Muscle of leg (tissue), 11 donors: ENCODE results near the gene ATRN. TPM values are rescaled to one million over a fixed set of nuclear protein-coding genes. Genes with fewer than 3 reads are reported as not detected.

Experiments used
- DNase-seq: peaks from one replicate; pipeline ENCODE4 v3.0.0; 2013
- H3K27ac ChIP-seq: one replicate; pipeline ENCODE4 v1.5.1; 2013; ENCODE audit warnings: mild to moderate bottlenecking, low read length, control low read depth
- H3K27me3 ChIP-seq: one replicate; pipeline ENCODE4 v1.6.1; 2013; ENCODE audit warnings: low read length; ENCODE audit not compliant: control insufficient read depth, insufficient read depth
- H3K36me3 ChIP-seq: one replicate; pipeline ENCODE4 v1.6.1; 2013; ENCODE audit warnings: low read length; ENCODE audit not compliant: control insufficient read depth, insufficient read depth
- H3K4me1 ChIP-seq: one replicate; pipeline ENCODE4 v1.6.1; 2013; ENCODE audit warnings: low read length; ENCODE audit not compliant: control insufficient read depth, insufficient read depth
- H3K4me3 ChIP-seq: one replicate; pipeline ENCODE4 v1.5.1; 2013; ENCODE audit warnings: low read length, control low read depth
- H3K9me3 ChIP-seq: replicated peaks from 2 replicates; pipeline ENCODE4 v1.6.1; 2013; ENCODE audit warnings: low read depth, low read length; ENCODE audit not compliant: control insufficient read depth
- WGBS: methylation state at CpG from one replicate; pipeline ENCODE4 v1.1.5; 2013; ENCODE audit warnings: missing lambda C conversion rate; ENCODE audit not compliant: insufficient coverage; 5-methylcytosine and 5-hydroxymethylcytosine counted together
- polyA plus RNA-seq, 8 donors: library from polyadenylated mRNA; unstranded; fragments of 120-200 nt; gene quantifications; one replicate each; pipeline versions ENCODE4 v1.2.1 to v1.2.3, GENCODE V29; 2013; ENCODE audit warnings: inconsistent platforms in 1 of 8, low replicate concordance in 1 of 8; ENCODE audit not compliant: insufficient read length in 8 of 8, insufficient read depth in 1 of 8
- total RNA-seq: library from RNA; stranded (reverse); fragments of 120-200 nt; gene quantifications from one replicate; pipeline ENCODE4 v1.2.4, GENCODE V29; 2013

The ATRN gene
- total and polyA plus RNA-seq, 9 donors = 19.6 to 32.1 (median 24.4) TPM

DNA sequence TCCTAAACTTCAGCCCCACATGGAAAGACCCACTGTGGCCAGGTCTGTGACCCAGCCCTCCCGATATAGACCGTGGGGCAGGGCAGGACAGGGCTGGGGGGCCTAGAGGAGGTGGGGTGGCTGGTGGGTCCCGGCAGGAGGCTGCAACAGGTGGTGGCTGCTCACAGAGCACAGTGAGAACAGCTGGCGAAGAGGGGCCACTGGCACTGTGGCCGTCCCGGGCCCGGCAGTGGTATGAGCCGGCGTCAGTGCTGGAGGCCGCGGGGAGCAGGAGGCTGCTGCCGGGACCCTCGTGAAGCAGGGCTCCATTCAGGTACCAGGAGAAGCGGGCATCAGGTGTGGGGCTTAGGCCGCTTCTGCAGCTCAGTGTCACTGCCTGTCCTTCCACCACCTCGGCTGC, 228.2 kb downstream of the ATRN start:
- Histone ChIP-seq H3K4me3 (no peak overlapping the region), H3K27ac (peak overlapping the region; percentile 91), H3K9me3 (no peaks in the 10 kb centered on the region), H3K27me3 (no peaks in the 10 kb centered on the region), H3K4me1 (peaks cover 41% of the 10 kb centered on the region), H3K36me3 (no peaks in the 10 kb centered on the region)
- peak; percentile 64 for DNase-seq
- 81% methylated on average over 14 of the region's 16 CpGs for WGBS

Other genes with a start within 250 kb of the ATRN start
- gene SLC4A11, start 231.8 kb upstream of the ATRN start, total RNA-seq = 0.35 TPM
- gene SLC4A11, start 231.8 kb upstream of the ATRN start, polyA plus RNA-seq = 1 to 10 TPM in 3 of 8 donors, under 1 TPM in 5; 0.52 to 1.7 (median 0.82) TPM
- gene DNAAF9, start 63.3 kb upstream of the ATRN start, total RNA-seq = 12.4 TPM
- 10 to 100 TPM; 13.0 to 16.6 (median 14.4) TPM for gene DNAAF9, start 63.3 kb upstream of the ATRN start, polyA plus RNA-seq
- not detected for gene GFRA4, start 192.4 kb downstream of the ATRN start, total RNA-seq
- not detected for gene GFRA4, start 192.4 kb downstream of the ATRN start, polyA plus RNA-seq
- 52.8 TPM for gene ADAM33, start 211.0 kb downstream of the ATRN start, total RNA-seq
- 10 to 100 TPM; 26.1 to 78.3 (median 52.8) TPM for gene ADAM33, start 211.0 kb downstream of the ATRN start, polyA plus RNA-seq
- 2.1 TPM for gene SIGLEC1, start 241.6 kb downstream of the ATRN start, total RNA-seq
- gene SIGLEC1, start 241.6 kb downstream of the ATRN start, polyA plus RNA-seq = 1 to 10 TPM; 3.3 to 6.2 (median 3.9) TPM